Activated CD4-positive, alpha-beta T cell treated with anti-CD3 and anti-CD28 coated beads, Interleukin-2, Interleukin-4, amounts not matched to agents 100 ng/mL and 50 ng/mL, durations not matched to agents 16 hours and 8 hours (primary cell): ENCODE data around the gene TSPO2.

Experiments used
- DNase-seq: peaks from one replicate; pipeline ENCODE4 v3.0.0-alpha.2; 2020; ENCODE audit warnings: low spot score

Gene TSPO2

GRCh38 chr6:41051873-41052272 is 9.6 kb downstream of the TSPO2 start:
- no peak for DNase-seq

GRCh38 chr6:41053041-41053440 is 10.8 kb downstream of the TSPO2 start, which contains the start of gene APOBEC2:
Gene APOBEC2, plus strand, starts transcription at chr6:41053202. Its CDS starts 146 bp downstream, at chr6:41053348.
- no peak for DNase-seq

DNA sequence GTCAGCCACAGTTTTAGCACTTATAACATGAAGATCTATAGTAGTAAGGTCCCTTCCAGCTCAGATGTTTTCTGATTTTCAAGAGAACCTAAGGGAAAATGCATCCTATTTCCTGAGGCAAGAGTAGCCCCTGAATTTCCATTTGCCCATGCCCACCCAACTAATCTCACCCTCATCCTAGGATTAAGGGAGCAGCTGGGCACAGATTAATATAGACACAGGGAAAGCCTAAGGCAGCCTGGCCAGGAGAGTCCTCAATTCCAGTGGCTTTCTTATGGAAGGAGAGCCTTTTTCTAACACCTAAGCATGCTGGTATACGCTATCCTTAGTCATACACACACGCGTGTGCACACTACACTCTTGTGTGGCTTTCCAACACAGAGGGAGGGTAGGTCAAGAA is 12.2 kb downstream of the TSPO2 start:
- DNase-seq, result no peak

DNA sequence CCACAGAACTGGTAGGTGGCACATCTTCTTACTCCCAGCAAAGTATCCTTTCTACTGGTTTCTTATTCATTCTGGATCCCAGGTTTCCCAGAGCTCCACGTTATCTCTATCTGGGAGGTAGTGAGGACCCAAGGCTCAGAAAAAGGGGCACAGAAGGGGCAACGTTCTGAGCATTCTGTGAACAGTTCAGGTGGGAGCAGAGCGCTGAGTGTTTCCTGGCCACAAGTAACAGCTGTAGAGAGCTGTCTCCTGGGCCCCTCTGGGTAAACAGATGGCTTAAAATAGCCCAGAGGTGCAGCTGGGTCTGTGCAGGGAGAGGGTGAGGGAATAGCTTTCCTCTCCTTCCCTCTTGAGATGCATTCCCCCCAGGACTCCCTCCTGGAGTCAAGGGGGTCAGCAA is 12.9 kb downstream of the TSPO2 start:
- no peak for DNase-seq

- no peak for DNase-seq
Measured at GRCh38 chr6:41056768-41057490, 14.7 kb downstream of the TSPO2 start.

GRCh38 chr6:41058783-41059181 is 16.5 kb downstream of the TSPO2 start:
- DNase-seq, result no peak

- no peak for DNase-seq
Measured at GRCh38 chr6:41059556-41059955, 17.3 kb downstream of the TSPO2 start.

GRCh38 chr6:41061196-41061726 is 19.0 kb downstream of the TSPO2 start:
- DNase-seq, result no peak

GRCh38 chr6:41062056-41062455 is 19.8 kb downstream of the TSPO2 start:
- no peak for DNase-seq

- no peak for DNase-seq
Measured at GRCh38 chr6:41063884-41064285, 21.6 kb downstream of the TSPO2 start.

- DNase-seq, result no peak
Measured at GRCh38 chr6:41064841-41065240, 22.6 kb downstream of the TSPO2 start.

GRCh38 chr6:41065550-41066026 is 23.3 kb downstream of the TSPO2 start:
- no peak for DNase-seq

- DNase-seq, result peak; percentile 61
Measured at GRCh38 chr6:41066867-41067304, 24.6 kb downstream of the TSPO2 start.

GRCh38 chr6:41071501-41071922 is 29.2 kb downstream of the TSPO2 start:
- no peak for DNase-seq

DNA sequence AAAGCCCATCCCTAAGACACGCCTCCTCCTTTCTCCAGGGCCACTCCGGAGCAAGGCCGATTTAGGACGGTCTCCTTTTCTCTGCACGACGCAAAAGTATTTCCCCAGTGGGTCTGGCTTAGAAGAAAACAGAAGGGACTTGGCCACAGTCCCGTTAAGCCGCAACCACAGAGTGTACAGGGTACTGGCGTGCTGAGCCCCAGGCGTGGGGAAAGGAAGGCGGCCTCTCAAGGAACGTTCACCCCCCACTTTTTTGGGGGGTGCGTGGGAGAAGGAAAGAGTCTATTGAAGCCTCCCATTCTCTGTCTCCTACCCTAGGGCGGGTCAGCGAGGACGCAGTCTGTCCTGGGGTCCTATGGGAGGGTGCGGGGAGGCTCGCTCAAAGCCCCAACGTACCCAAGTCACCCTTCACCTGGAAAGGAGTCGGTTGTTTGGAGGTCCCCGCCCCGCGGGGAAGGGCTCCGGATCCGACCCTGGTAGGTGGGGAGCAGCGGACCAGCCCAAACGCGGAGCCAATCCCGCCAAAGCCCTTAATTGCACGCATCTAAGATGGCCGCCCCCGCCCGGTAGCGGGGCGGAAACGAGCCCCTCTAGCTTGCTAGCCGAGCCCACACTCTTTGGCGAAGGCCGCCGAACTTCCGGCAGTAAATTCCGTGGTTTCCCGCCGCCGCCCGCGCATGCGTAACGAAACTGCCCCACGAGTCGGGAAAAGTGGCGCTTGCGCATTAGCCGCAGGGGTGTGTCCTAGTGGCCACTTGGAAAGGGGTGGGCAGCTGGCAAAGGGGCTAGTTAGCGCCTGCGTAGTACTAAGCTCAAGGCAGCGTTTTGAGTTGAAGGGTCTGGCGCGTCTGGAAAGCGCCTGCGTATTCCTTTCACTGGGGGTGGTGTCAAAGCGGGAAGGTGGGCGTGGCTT is 29.9 kb downstream of the TSPO2 start, which contains the start of gene OARD1:
TSS of gene OARD1 (minus strand) at position 434 of the 913 bp plus-strand sequence. CDS start 722 bp downstream, outside the sequence.
- DNase-seq, result peak; percentile 100

DNA sequence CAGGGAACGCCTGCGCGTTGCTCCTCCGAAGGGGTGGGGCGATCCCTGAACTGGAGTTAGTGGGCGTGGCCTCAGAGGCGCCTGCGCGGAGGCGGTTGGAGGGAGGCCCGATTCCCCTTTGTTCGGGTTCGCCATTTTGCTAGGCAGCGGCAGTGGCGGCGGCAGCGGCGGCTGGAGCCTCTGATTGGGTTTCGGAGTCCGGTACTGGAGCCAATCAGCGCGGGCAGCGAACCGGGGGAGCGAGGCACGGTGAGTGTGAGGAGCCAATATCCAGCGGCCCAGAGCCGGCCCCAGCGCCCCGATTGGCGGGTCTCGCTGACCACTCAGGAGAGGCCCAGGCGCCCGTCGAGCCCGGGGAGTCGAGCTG is 30.6 kb downstream of the TSPO2 start, which contains the start of gene NFYA:
TSS of gene NFYA (plus strand) at position 139 of the 367 bp plus-strand sequence. CDS start 6,116 bp downstream, outside the sequence.
- no peak for DNase-seq

DNA sequence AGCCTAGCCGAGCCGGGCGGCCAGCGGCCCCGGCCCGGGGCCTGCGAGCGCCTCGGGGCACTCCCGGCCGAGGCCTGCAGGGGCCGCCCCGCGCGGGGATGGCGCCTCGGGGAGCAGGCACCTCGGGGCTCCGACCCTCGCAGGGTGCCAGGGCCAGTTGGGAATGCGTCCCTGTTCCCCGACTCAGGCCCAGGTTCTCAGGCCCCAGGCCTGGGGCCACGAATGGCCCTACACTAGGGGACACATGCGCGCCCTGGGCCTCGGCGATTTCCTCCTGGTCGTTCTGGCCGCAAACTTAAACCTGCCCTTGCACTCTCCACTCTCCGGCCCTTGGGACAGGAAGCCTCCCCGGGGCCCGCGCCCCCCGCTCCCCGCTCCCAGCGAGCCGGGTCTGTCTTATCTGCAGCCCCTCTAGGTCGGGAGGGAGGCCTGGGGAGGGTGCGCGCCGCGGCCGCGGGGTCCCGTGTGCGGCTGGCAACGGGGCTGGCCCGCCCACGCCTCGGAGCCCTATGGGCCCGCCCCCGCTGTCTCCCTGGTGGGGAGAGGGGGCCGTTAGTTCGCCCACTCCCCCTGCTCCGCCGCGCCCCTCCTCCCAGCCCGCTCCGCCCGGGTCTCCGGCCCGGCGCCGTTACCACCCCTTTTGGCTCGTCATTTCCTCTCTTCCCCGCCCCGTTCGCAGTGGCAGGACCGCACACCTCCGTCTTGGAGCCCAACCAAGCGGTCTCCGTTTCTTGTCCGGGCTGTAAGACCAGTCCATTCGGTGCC is 31.1 kb downstream of the TSPO2 start:
- peak; percentile 88 for DNase-seq

DNA sequence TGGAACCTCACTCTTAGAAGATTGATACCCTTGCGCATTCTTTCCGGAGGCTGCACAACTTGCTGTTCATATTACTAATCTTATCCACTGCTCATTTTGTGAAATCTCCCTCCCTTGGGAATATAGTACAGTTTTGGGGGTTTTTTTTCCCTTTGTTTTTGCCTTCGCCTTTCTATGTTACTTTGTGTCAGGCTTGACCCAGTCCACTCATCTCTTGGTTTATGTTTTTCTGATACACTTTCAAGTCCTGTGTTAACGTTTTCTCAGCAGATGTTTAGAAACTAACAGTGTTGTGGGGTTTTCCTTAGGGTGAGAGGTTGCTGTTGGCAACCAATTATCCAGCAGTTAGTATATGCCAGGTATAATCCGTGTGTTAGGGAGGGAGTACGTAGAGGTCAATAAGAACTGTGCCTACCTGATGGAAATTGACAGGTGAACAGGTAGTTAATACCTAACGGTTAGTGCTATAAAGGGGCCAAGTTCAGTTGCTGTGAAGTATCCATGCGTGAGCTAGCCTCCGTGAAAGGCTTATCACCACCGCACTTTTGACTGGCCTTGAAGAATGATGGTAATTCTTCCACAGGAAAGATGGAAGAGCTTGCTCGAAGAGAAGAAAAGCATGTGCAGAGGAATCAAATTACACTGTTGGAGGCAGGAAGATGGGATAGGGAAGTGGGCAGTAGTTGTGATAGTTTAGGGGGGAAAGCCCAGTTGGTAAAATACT is 31.9 kb downstream of the TSPO2 start:
- DNase-seq, result no peak

DNA sequence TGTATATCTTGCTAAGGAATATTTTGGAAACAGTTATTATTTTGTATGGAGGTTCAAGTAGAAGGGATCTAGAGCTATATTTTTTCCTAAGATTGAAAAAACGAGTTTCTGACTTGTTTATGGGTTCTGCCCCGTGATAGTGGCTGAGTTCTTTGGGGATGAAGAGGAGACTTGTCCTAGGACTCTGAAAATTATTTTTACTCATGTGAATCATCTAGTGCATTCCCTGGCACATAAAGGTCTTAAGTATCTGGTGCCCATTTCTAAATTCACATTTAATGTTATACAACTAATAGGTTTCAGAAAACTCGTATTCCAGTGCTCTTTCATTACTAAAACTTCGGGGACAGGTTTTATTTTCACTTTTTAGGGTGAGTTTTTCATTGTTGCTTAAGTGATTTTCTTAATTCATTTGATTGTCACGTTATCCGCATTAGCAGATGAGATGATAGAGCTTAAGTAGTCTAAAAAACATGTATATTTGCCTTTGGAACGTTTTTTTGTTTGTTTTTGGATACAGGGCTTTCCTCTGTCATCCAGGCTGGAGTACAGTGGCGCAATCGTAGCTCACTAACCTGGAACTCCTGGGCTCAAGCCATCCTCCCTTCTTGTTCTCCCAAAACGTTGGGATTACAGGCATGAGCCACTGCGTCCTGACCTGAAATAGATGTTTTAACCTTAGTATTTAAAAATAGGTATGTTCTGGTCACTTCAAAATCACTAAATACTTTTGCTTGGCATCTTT is 32.6 kb downstream of the TSPO2 start:
- DNase-seq, result no peak
